Erythroblast (primary cell): ENCODE measurements around the gene PLD2.

ENCODE experiments used
- GATA1 ChIP-seq: IDR thresholded peaks from 2 replicates; pipeline ENCODE4 v1.6.1; 2011; ENCODE audit warnings: low read depth, mild to moderate bottlenecking, control low read depth, low read length, moderate library complexity
- POLR2A ChIP-seq: IDR thresholded peaks from 2 replicates; pipeline ENCODE4 v1.6.1; 2011; ENCODE audit warnings: mild to moderate bottlenecking, low read length

GRCh38 chr17:4818276-4818675, 11.3 kb downstream of the PLD2 start:
- no peak for TF ChIP-seq POLR2A
- TF ChIP-seq GATA1, result no peak
